Small intestine (tissue), 7 donors: ENCODE data around the gene ACYP2. TPM values are rescaled to one million over a fixed set of nuclear protein-coding genes. Genes with fewer than 3 reads are reported as not detected.

Experiments
- DNase-seq, 2 donors: peaks; one replicate each; pipeline versions ENCODE4 v3.0.0 to v3.0.0-alpha.2; 2013
- FAIRE-seq: peaks from 2 replicates; lab custom pipeline; 2012; peaks lifted over from hg19 to GRCh38; lab: Jason Lieb, UNC
- H3K27ac ChIP-seq, 3 donors: one replicate each; pipeline ENCODE4 v1.5.1; 2013; ENCODE audit warnings: low read length in 2 of 3, mild to moderate bottlenecking in 2 of 3, control low read depth in 1 of 3, inconsistent platforms in 1 of 3, low read depth in 1 of 3, moderate library complexity in 1 of 3
- H3K27me3 ChIP-seq, 3 donors: one replicate each; pipeline ENCODE4 v1.6.1; 2013; ENCODE audit warnings: low read length in 3 of 3, inconsistent platforms in 1 of 3; ENCODE audit not compliant: control insufficient read depth in 3 of 3, insufficient read depth in 3 of 3
- H3K36me3 ChIP-seq, 3 donors: one replicate each; pipeline ENCODE4 v1.6.1; 2013; ENCODE audit warnings: low read length in 3 of 3, inconsistent platforms in 1 of 3, low read depth in 1 of 3, mild to moderate bottlenecking in 1 of 3, moderate library complexity in 1 of 3; ENCODE audit not compliant: control insufficient read depth in 3 of 3, insufficient read depth in 2 of 3
- H3K4me1 ChIP-seq, 3 donors: one replicate each; pipeline ENCODE4 v1.6.1; 2013; ENCODE audit warnings: low read length in 2 of 3, inconsistent platforms in 1 of 3, low read depth in 1 of 3, mild to moderate bottlenecking in 1 of 3, moderate library complexity in 1 of 3; ENCODE audit not compliant: control insufficient read depth in 3 of 3, insufficient read depth in 2 of 3
- H3K4me3 ChIP-seq, 3 donors: one replicate each; pipeline ENCODE4 v1.5.1; 2013; ENCODE audit warnings: low read length in 3 of 3, control low read depth in 1 of 3, inconsistent platforms in 1 of 3, low read depth in 1 of 3, mild to moderate bottlenecking in 1 of 3, moderate library complexity in 1 of 3
- H3K9me3 ChIP-seq, 2 donors: one replicate each; pipeline ENCODE4 v1.6.1; 2013; ENCODE audit warnings: low read depth in 1 of 2, low read length in 1 of 2; ENCODE audit not compliant: control insufficient read depth in 2 of 2, insufficient read depth in 1 of 2
- WGBS, 3 donors: extraction: QIAGEN DNeasy Blood & Tissue Kit; methylation state at CpG; one replicate each; pipeline ENCODE4 v1.1.7; 2013; 5-methylcytosine and 5-hydroxymethylcytosine counted together
- polyA plus RNA-seq, 4 donors: library from polyadenylated mRNA; stranded (reverse) in 3 of 4; unstranded in 1 of 4; fragments of 200-250 nt in 3 of 4; fragments of 120-200 nt in 1 of 4; gene quantifications; one replicate each; pipeline versions ENCODE4 v1.2.1 to v1.2.3, GENCODE V29; 2013
- donor health status: healthy with polysubstance abuse.
- donor health status: control.
- donor health status: control.
- donor health status: Bipolar disorder and iron deficiency.
- donor health status: healthy.

Gene ACYP2
- polyA plus RNA-seq, 4 donors, result 12.3 to 17.3 (median 13.0) TPM

- H3K27ac ChIP-seq, result peak overlapping the region in 1 of 3 donors; percentile 31
- FAIRE-seq (no peak), DNase-seq (no peak)
- peaks cover 0 to 4% (median 0%) of the 10 kb centered on the region in 3 donors for H3K4me1 ChIP-seq
- no peaks in the 10 kb centered on the region for H3K27me3 ChIP-seq
- no peaks in the 10 kb centered on the region for H3K36me3 ChIP-seq
- 79 to 87% (median 84%) methylated on average over 6 of the region's 6 CpGs for WGBS, 3 donors
- H3K9me3 ChIP-seq, result no peaks in the 10 kb centered on the region
- H3K4me3 ChIP-seq, result no peak overlapping the region
Observed at GRCh38 chr2:54099829-54100585, 15.4 kb upstream of the ACYP2 start.

- Histone ChIP-seq H3K27ac (no peak overlapping the region), H3K9me3 (no peaks in the 10 kb centered on the region), H3K36me3 (no peaks in the 10 kb centered on the region), H3K4me1 (peaks cover 0 to 4% (median 0%) of the 10 kb centered on the region in 3 donors), H3K4me3 (no peak overlapping the region), H3K27me3 (no peaks in the 10 kb centered on the region)
- no peak for DNase-seq
- 87 to 96% (median 95%) methylated on average over 2 of the region's 2 CpGs for WGBS, 3 donors
- no peak for FAIRE-seq
Observed at GRCh38 chr2:54100772-54101171, 14.6 kb upstream of the ACYP2 start.

- Histone ChIP-seq H3K36me3 (no peaks in the 10 kb centered on the region), H3K4me3 (no peak overlapping the region), H3K27me3 (no peaks in the 10 kb centered on the region), H3K9me3 (no peaks in the 10 kb centered on the region), H3K27ac (no peak overlapping the region), H3K4me1 (peaks cover 0 to 4% (median 0%) of the 10 kb centered on the region in 3 donors)
- no peak for FAIRE-seq
- peak; percentile 10 to 55 for DNase-seq
- 7 to 19% (median 19%) methylated on average over 3 of the region's 3 CpGs for WGBS, 3 donors
Observed at GRCh38 chr2:54103454-54104314, 11.7 kb upstream of the ACYP2 start.

GRCh38 chr2:54106631-54107454 is 8.6 kb upstream of the ACYP2 start:
- no peak overlapping the region for H3K27ac ChIP-seq
- FAIRE-seq, result no peak
- H3K4me3 ChIP-seq, result no peak overlapping the region

GRCh38 chr2:54107455-54107764 is 8.0 kb upstream of the ACYP2 start:
- Histone ChIP-seq H3K27ac (no peak overlapping the region), H3K36me3 (no peaks in the 10 kb centered on the region), H3K4me1 (peaks cover 0 to 4% (median 0%) of the 10 kb centered on the region in 3 donors), H3K4me3 (no peak overlapping the region), H3K9me3 (no peaks in the 10 kb centered on the region), H3K27me3 (no peaks in the 10 kb centered on the region)
- 88 to 93% (median 89%) methylated on average over 2 of the region's 2 CpGs for WGBS, 3 donors
- no peak for FAIRE-seq
- DNase-seq, result no peak

More at GRCh38 chr2:54106631-54107454, 8.6 kb upstream of the ACYP2 start:
- Histone ChIP-seq H3K27me3 (no peaks in the 10 kb centered on the region), H3K36me3 (no peaks in the 10 kb centered on the region), H3K9me3 (no peaks in the 10 kb centered on the region), H3K4me1 (peaks cover 0 to 4% (median 0%) of the 10 kb centered on the region in 3 donors)
- DNase-seq, result peak; percentile 36 to 50
- 59 to 68% (median 66%) methylated on average over 12 of the region's 12 CpGs for WGBS, 3 donors

GRCh38 chr2:54107903-54108615 is 7.4 kb upstream of the ACYP2 start:
- peaks cover 0 to 4% (median 0%) of the 10 kb centered on the region in 3 donors for H3K4me1 ChIP-seq
- DNase-seq (no peak), FAIRE-seq (no peak)
- H3K27me3 ChIP-seq, result no peaks in the 10 kb centered on the region
- no peak overlapping the region for H3K27ac ChIP-seq
- no peaks in the 10 kb centered on the region for H3K9me3 ChIP-seq
- 88 to 93% (median 90%) methylated on average over 10 of the region's 10 CpGs for whole genome bisulfite sequencing, 3 donors
- no peak overlapping the region for H3K4me3 ChIP-seq
- H3K36me3 ChIP-seq, result no peaks in the 10 kb centered on the region

- Histone ChIP-seq H3K36me3 (no peaks in the 10 kb centered on the region), H3K27ac (no peak overlapping the region), H3K9me3 (no peaks in the 10 kb centered on the region), H3K4me3 (no peak overlapping the region), H3K27me3 (no peaks in the 10 kb centered on the region), H3K4me1 (peaks cover 0 to 2% (median 2%) of the 10 kb centered on the region in 3 donors)
- FAIRE-seq (no peak), DNase-seq (no peak)
- WGBS, 3 donors, result 95 to 98% (median 97%) methylated on average over 3 of the region's 3 CpGs
Observed at GRCh38 chr2:54109848-54110247, 5.6 kb upstream of the ACYP2 start.
